Measurements from ENCODE around the gene PROKR1.

DNA sequence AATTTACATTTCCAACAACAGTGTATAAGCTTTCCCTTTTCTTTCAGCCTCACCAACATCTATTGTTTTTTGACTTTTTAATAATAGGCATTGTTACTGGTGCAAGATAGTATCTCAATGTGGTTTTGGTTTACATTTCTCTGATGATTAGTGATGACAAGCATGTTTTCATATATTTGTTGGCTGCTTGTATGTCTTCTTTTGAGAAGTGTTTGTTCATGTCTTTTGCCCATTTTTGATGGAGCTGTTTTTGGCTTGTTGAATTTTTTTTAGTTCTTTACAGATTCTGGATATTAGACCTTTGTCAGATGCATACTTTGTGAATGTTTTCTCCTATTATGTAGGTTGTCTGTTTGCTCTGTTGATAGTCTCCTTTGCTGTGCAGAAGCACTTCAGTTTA, 32.1 kb downstream of the PROKR1 start:
- TF ChIP-seq, protein P1, sequence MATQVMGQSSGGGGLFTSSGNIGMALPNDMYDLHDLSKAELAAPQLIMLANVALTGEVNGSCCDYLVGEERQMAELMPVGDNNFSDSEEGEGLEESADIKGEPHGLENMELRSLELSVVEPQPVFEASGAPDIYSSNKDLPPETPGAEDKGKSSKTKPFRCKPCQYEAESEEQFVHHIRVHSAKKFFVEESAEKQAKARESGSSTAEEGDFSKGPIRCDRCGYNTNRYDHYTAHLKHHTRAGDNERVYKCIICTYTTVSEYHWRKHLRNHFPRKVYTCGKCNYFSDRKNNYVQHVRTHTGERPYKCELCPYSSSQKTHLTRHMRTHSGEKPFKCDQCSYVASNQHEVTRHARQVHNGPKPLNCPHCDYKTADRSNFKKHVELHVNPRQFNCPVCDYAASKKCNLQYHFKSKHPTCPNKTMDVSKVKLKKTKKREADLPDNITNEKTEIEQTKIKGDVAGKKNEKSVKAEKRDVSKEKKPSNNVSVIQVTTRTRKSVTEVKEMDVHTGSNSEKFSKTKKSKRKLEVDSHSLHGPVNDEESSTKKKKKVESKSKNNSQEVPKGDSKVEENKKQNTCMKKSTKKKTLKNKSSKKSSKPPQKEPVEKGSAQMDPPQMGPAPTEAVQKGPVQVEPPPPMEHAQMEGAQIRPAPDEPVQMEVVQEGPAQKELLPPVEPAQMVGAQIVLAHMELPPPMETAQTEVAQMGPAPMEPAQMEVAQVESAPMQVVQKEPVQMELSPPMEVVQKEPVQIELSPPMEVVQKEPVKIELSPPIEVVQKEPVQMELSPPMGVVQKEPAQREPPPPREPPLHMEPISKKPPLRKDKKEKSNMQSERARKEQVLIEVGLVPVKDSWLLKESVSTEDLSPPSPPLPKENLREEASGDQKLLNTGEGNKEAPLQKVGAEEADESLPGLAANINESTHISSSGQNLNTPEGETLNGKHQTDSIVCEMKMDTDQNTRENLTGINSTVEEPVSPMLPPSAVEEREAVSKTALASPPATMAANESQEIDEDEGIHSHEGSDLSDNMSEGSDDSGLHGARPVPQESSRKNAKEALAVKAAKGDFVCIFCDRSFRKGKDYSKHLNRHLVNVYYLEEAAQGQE (IDR thresholded peaks at IDR 0.05; ENCODE audit: borderline replicate concordance) = no peak
- TF ChIP-seq EZH2 (IDR thresholded peaks at IDR 0.05; ENCODE audit: borderline replicate concordance, insufficient read depth, low read length, poor library complexity, severe bottlenecking) = no peak
- TF ChIP-seq, protein P2, sequence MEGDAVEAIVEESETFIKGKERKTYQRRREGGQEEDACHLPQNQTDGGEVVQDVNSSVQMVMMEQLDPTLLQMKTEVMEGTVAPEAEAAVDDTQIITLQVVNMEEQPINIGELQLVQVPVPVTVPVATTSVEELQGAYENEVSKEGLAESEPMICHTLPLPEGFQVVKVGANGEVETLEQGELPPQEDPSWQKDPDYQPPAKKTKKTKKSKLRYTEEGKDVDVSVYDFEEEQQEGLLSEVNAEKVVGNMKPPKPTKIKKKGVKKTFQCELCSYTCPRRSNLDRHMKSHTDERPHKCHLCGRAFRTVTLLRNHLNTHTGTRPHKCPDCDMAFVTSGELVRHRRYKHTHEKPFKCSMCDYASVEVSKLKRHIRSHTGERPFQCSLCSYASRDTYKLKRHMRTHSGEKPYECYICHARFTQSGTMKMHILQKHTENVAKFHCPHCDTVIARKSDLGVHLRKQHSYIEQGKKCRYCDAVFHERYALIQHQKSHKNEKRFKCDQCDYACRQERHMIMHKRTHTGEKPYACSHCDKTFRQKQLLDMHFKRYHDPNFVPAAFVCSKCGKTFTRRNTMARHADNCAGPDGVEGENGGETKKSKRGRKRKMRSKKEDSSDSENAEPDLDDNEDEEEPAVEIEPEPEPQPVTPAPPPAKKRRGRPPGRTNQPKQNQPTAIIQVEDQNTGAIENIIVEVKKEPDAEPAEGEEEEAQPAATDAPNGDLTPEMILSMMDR (IDR thresholded peaks at IDR 0.05; ENCODE audit: poor library complexity, severe bottlenecking) = no peak
- TF ChIP-seq EP300 (conservative IDR thresholded peaks at IDR 0.05; ENCODE audit: poor library complexity, severe bottlenecking) = no peak
- no peak for TF ChIP-seq POLR2AphosphoS5 (IDR thresholded peaks at IDR 0.05)
- TF ChIP-seq SMC3 (conservative IDR thresholded peaks at IDR 0.05; ENCODE audit: poor library complexity) = no peak
- no peak for TF ChIP-seq RAD21 (conservative IDR thresholded peaks at IDR 0.05)

Measured in neural cell (in vitro differentiated cells).